ENCODE data around the gene GCDH. TPM values are rescaled to one million over a fixed set of nuclear protein-coding genes. Genes with fewer than 3 reads are reported as not detected.
A peak's percentile ranks its signal among the peaks of the same experiment; 100 is the strongest.

Gene GCDH
- total RNA-seq, 2 donors from 2014 or later, result 58.1 to 62.9 TPM

GRCh38 chr19:12866416-12867119 is 24.4 kb upstream of the GCDH start:
- Histone ChIP-seq H3K27ac (ENCODE audit: low read depth, low read length) (no peak overlapping the region), H3K4me1 (ENCODE audit: control insufficient read depth, insufficient read depth, low read length) (no peaks in the 10 kb centered on the region), H3K36me3 (ENCODE audit: control insufficient read depth, insufficient read depth, low read length) (no peaks in the 10 kb centered on the region), H3K9me3 (ENCODE audit: control insufficient read depth, low read length) (no peaks in the 10 kb centered on the region), H3K4me3 (ENCODE audit: low read length) (no peak overlapping the region), H3K27me3 (ENCODE audit: control insufficient read depth, insufficient read depth, low read length, poor library complexity, severe bottlenecking) (no peaks in the 10 kb centered on the region), H3K9ac (ENCODE audit: extremely low read depth, low read length, poor library complexity, severe bottlenecking) (no peak overlapping the region)
- peaks cover 7% of the 10 kb centered on the region for H3K27me3 Mint-ChIP-seq (ENCODE audit: insufficient read depth)
- peak overlapping the region; percentile 75 for H3K27ac Mint-ChIP-seq
- peak overlapping the region; percentile 57 for H3K4me3 Mint-ChIP-seq
- peaks cover 5% of the 10 kb centered on the region for H3K4me1 Mint-ChIP-seq
- no peak for TF ChIP-seq CTCF (conservative IDR thresholded peaks at IDR 0.05)
- DNase-seq, result peak; percentile 67
- no peaks in the 10 kb centered on the region for H3K9me3 Mint-ChIP-seq
- peaks cover 4% of the 10 kb centered on the region for H3K36me3 Mint-ChIP-seq (ENCODE audit: low read depth)
- 92% methylated on average over 17 to 24 of the region's 29 CpGs for WGBS, 2 experiments (ENCODE audit: insufficient coverage in 1 of 2, insufficient read length in 1 of 2)

GRCh38 chr19:12867120-12868099 is 23.6 kb upstream of the GCDH start:
- 15 to 22% methylated on average over 12 to 51 of the region's 51 CpGs for WGBS, 2 experiments (ENCODE audit: insufficient coverage in 1 of 2, insufficient read length in 1 of 2)
- Mint-ChIP-seq H3K4me1 (peaks cover 5% of the 10 kb centered on the region), H3K27ac (peak overlapping the region; percentile 69), H3K36me3 (ENCODE audit: low read depth) (peaks cover 11% of the 10 kb centered on the region), H3K27me3 (ENCODE audit: insufficient read depth) (peaks cover 9% of the 10 kb centered on the region), H3K9me3 (peaks cover 7% of the 10 kb centered on the region), H3K4me3 (peak overlapping the region; percentile 57)
- H3K27ac ChIP-seq (ENCODE audit: low read depth, low read length), result no peak overlapping the region
- H3K36me3 ChIP-seq (ENCODE audit: control insufficient read depth, insufficient read depth, low read length), result no peaks in the 10 kb centered on the region
- peak; percentile 97 for DNase-seq
- peak; percentile 53 for TF ChIP-seq CTCF (conservative IDR thresholded peaks at IDR 0.05)
- H3K9ac ChIP-seq (ENCODE audit: extremely low read depth, low read length, poor library complexity, severe bottlenecking), result no peak overlapping the region
- H3K4me1 ChIP-seq (ENCODE audit: control insufficient read depth, insufficient read depth, low read length), result no peaks in the 10 kb centered on the region
- H3K9me3 ChIP-seq (ENCODE audit: control insufficient read depth, low read length), result no peaks in the 10 kb centered on the region
- peak overlapping the region; percentile 74 for H3K4me3 ChIP-seq (ENCODE audit: low read length)
- no peaks in the 10 kb centered on the region for H3K27me3 ChIP-seq (ENCODE audit: control insufficient read depth, insufficient read depth, low read length, poor library complexity, severe bottlenecking)

- Histone ChIP-seq H3K4me3 (ENCODE audit: low read length) (no peak overlapping the region), H3K36me3 (ENCODE audit: control insufficient read depth, insufficient read depth, low read length) (peaks cover 3% of the 10 kb centered on the region), H3K4me1 (ENCODE audit: control insufficient read depth, insufficient read depth, low read length) (no peaks in the 10 kb centered on the region), H3K9ac (ENCODE audit: extremely low read depth, low read length, poor library complexity, severe bottlenecking) (no peak overlapping the region), H3K27ac (ENCODE audit: low read depth, low read length) (no peak overlapping the region), H3K27me3 (ENCODE audit: control insufficient read depth, insufficient read depth, low read length, poor library complexity, severe bottlenecking) (no peaks in the 10 kb centered on the region), H3K9me3 (ENCODE audit: control insufficient read depth, low read length) (no peaks in the 10 kb centered on the region)
- no peak overlapping the region for H3K27ac Mint-ChIP-seq
- WGBS, 2 experiments (ENCODE audit: insufficient coverage in 1 of 2, insufficient read length in 1 of 2), result 93% methylated on average over 5 to 10 of the region's 10 CpGs
- H3K27me3 Mint-ChIP-seq (ENCODE audit: insufficient read depth), result peaks cover 12% of the 10 kb centered on the region
- peaks cover 17% of the 10 kb centered on the region for H3K9me3 Mint-ChIP-seq
- H3K4me1 Mint-ChIP-seq, result peaks cover 5% of the 10 kb centered on the region
- H3K4me3 Mint-ChIP-seq, result peak overlapping the region; percentile 57
- peaks cover 21% of the 10 kb centered on the region for H3K36me3 Mint-ChIP-seq (ENCODE audit: low read depth)
- peak; percentile 84 for DNase-seq
- TF ChIP-seq CTCF (conservative IDR thresholded peaks at IDR 0.05), result no peak
Measured at GRCh38 chr19:12868540-12869112, 22.3 kb upstream of the GCDH start.
